ENCODE results near the gene CALN1.
"Not testable (repeated sequence)": the region's sequence is repeated elsewhere in the genome, so short reads cannot be mapped to it uniquely, and the experiment has no call there.

CALN1 gene

DNA sequence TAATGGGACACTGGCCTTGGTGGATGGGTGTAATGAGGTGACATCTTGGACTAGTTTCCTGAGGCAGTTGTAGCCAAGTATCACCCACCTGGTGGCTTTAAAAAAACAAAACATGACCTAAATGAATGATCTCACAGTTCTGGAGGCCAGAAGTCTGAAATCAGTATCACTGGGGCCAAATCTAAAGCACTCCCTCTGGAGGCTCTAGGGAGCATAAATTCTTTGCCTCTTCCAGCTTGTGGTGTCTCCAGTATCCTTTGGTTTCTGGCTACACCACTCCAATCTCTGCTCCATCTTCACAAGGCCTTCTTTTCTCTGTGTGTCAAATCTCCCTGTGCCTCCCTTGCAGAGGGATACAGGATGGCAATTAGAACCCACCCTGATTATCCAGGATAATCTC, 342.9 kb downstream of the CALN1 start:
- TF ChIP-seq, protein P1, sequence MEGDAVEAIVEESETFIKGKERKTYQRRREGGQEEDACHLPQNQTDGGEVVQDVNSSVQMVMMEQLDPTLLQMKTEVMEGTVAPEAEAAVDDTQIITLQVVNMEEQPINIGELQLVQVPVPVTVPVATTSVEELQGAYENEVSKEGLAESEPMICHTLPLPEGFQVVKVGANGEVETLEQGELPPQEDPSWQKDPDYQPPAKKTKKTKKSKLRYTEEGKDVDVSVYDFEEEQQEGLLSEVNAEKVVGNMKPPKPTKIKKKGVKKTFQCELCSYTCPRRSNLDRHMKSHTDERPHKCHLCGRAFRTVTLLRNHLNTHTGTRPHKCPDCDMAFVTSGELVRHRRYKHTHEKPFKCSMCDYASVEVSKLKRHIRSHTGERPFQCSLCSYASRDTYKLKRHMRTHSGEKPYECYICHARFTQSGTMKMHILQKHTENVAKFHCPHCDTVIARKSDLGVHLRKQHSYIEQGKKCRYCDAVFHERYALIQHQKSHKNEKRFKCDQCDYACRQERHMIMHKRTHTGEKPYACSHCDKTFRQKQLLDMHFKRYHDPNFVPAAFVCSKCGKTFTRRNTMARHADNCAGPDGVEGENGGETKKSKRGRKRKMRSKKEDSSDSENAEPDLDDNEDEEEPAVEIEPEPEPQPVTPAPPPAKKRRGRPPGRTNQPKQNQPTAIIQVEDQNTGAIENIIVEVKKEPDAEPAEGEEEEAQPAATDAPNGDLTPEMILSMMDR (conservative IDR thresholded peaks at IDR 0.05): peak; percentile 18; the same call in 1 of the 2 replicates
- TF ChIP-seq ZFX (IDR thresholded peaks at IDR 0.05): no peak
- H3K27ac ChIP-seq: no peak overlapping the region

DNA sequence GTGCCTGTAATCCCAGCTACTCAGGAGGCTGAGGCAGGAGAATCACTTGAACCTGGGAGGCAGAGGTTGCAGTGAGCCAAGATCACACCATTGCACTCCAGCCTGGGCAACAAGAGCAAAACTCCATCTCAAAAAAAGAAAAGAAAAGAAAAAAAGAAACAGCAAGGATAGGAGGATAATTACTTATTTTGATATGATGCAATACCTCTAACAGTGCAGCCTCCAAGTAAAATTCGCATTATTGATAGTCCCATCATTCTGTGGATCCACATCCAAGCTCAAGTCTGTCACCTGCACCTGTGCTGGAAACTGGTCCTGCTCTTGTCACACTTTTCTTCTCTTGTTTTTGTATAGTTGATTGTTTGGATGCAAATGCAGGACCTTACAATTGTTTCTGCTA, 346.4 kb downstream of the CALN1 start:
- not testable (repeated sequence) for H3K27ac ChIP-seq

DNA sequence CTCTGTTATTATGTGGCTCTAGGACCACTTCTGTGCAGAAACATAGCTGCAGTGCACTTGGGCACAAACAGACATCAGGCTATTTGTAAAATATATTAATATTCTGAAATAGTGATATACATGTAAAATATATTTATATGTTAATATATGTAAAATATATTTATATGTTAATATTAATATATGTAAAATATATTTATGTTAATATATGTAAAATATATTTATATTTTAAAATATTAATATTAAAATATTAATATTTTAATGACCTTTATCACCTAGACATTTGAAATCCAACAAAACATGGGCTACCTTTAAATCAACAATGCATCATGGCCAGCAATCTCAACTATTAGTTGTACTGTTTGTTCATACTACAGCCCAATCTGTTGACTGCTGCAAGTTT, 347.2 kb downstream of the CALN1 start:
- TF ChIP-seq, protein P1 (conservative IDR thresholded peaks at IDR 0.05): no peak
- TF ChIP-seq ZFX (IDR thresholded peaks at IDR 0.05): no peak
- no peak overlapping the region for H3K27ac ChIP-seq

DNA sequence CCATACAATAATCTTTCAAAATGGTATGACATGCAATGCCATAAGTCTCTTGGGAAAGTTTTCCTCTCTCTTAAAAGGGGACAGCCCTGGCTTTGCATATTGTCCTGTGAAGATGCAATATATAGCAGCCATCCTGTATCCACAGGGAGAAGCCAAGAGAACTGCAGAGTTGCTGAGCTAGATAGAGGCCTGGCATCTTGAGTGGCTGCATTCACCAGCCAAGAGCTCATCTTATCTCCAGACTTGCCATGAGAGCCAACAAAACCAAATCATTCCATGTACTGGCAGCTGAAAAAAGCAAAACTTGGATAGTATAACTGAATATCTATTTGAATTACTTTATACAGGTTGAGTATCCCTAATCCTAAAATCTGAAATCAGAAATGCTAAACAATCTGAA, 348.8 kb downstream of the CALN1 start:
- no peak for TF ChIP-seq ZFX (IDR thresholded peaks at IDR 0.05)
- TF ChIP-seq, protein P1 (conservative IDR thresholded peaks at IDR 0.05): no peak

DNA sequence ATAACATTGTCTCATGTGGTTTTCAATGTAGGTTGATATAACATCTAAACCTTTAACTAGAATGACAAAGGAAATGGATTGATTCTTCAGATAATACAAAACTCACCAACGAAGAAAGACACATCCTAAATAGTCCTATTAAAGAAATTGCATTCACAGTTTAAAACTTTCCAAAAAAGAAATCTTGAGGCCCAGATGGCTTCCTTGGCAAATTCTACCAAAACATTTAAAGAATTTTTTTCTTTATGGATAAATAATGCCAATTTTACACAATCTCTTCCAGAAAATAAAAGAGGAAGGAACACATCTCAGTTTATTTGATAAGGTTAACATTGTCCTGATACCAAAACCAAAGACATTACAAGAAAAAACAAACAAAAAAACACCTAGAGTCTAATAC, 349.5 kb downstream of the CALN1 start:
- no peak for TF ChIP-seq ZFX (IDR thresholded peaks at IDR 0.05)
- TF ChIP-seq, protein P1 (conservative IDR thresholded peaks at IDR 0.05): no peak
- H3K27ac ChIP-seq: no peak overlapping the region

More for the DNA sequence above, 348.8 kb downstream of the CALN1 start:
- H3K27ac ChIP-seq: no peak overlapping the region

DNA sequence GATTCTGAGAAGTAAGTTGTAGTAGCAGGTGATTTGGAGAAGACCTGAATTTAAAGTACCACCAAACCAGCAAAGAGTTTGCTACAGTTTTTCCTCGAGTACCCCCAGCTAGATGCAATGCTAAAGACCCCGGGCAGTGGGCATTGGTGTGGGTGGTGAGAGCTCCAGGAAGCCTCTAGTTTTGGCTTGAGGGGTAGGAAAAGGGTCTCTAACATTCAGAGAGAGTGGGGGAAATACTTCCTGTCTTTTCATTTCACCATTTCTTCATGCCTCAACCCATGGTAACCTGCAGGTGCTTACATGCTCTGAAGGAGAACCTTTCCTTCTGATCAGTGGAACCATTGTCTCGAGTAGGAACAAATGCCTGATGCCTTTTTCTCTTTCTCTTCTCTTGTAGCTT, 352.2 kb downstream of the CALN1 start:
- TF ChIP-seq, protein P1 (conservative IDR thresholded peaks at IDR 0.05): no peak
- TF ChIP-seq ZFX (IDR thresholded peaks at IDR 0.05): no peak

DNA sequence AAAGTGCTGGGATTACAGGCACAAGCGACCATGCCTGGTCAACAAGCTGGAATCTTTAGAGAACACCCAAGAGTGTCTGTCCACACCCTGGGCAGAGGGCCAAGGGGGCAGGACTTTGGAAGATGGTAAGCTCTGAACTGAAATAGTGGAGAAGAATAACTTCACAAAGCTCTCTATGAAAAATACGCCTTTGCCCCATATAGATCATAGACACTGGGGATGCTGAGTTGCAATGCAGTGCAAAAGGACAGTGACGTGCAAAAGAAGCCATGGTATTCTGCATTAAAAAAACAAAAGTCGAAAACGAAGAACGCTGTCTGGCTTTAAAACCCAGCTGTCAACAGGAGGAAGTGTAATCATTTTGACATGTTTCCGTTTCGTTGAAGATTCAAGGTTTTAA, 353.6 kb downstream of the CALN1 start:
- TF ChIP-seq, protein P1 (conservative IDR thresholded peaks at IDR 0.05): no peak
- H3K27ac ChIP-seq: no peak overlapping the region

More for the DNA sequence above, 352.2 kb downstream of the CALN1 start:
- H3K27ac ChIP-seq: no peak overlapping the region

DNA sequence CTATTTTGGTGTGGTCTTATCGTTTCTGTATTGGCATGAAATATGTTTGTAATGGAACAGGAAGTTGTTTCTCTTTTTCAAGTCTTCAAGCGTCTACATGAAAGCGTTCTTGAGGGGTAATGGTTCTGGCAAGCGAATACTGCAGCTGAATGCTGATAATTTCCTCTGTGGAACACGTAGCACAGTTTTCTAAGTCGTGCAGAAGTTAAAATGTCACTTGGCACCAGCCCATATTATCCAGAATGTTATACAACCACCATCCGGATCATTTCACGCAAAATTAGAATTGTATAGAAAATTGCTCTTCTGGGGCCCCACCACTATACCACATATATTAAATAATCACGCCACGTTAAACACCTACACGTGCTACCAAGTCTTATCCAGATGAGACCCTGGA, 354.3 kb downstream of the CALN1 start:
- no peak for TF ChIP-seq ZFX (IDR thresholded peaks at IDR 0.05)
- no peak overlapping the region for H3K27ac ChIP-seq

DNA sequence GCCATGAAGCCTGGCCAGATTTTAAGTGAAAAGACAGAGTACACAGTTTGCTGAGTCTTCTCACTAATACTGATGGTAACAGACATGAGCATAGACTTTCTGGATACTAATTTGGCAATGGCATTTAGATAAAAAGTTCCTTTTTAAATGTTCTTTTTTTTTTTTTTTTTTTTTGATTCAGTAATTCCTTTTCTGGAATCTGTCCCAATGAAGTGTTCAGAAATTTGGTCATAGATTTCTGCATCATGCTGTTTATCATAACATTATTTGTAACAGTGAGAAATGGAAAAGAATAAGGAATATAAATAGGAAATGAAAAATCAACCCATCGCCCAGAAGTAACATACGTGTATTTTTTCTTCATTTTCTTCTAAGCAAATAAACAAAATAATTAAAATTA, 354.9 kb downstream of the CALN1 start:
- H3K27ac ChIP-seq: no peak overlapping the region

More for the DNA sequence above, 354.9 kb downstream of the CALN1 start:
- TF ChIP-seq ZFX (IDR thresholded peaks at IDR 0.05): no peak
- TF ChIP-seq, protein P1 (conservative IDR thresholded peaks at IDR 0.05): no peak
